A549 (cell line): Measurements from ENCODE around the gene TXK.

Experiments
- EP300 ChIP-seq, 2 experiments: fragments of >200 bp; sonication (Bioruptor Twin); formaldehyde crosslinking; IDR thresholded peaks; 2 replicates in 1 of 2; 3 replicates in 1 of 2; pipeline ENCODE4 v1.6.1; 2016 to 2017
- POLR2A ChIP-seq: IDR thresholded peaks from 2 replicates; pipeline ENCODE4 v1.6.1; 2012; ENCODE audit warnings: mild to moderate bottlenecking, low read length
- RFX5 ChIP-seq: fragments of 450-650 bp; IDR thresholded peaks from 2 replicates; pipeline ENCODE4 v1.7.1; 2014; ENCODE audit warnings: antibody characterized with exemption, mild to moderate bottlenecking, moderate library complexity
- SMC3 ChIP-seq: fragments of >200 bp; sonication (Bioruptor Twin); formaldehyde crosslinking; IDR thresholded peaks from 3 replicates; pipeline ENCODE4 v1.6.1; 2018; ENCODE audit warnings: inconsistent platforms
- TF ChIP-seq, protein P1 (sequence below): fragments of 450-650 bp; IDR thresholded peaks from 2 replicates; pipeline ENCODE4 v1.6.1; 2014; ENCODE audit warnings: antibody characterized with exemption
- TF ChIP-seq, protein P2 (sequence below): fragments of >200 bp; sonication (Bioruptor Twin); formaldehyde crosslinking; IDR thresholded peaks from 3 replicates; pipeline ENCODE4 v1.5.1; 2016
- TF ChIP-seq, protein P3 (sequence below): fragments of >200 bp; sonication (Bioruptor Twin); formaldehyde crosslinking; IDR thresholded peaks from 2 replicates; pipeline ENCODE4 v1.6.1; 2016
- TF ChIP-seq, protein P4 (sequence below): fragments of 200-600 bp; sonication (generic); IDR thresholded peaks from 2 replicates; pipeline ENCODE4 v1.6.1; 2016; ENCODE audit warnings: antibody characterized with exemption, mild to moderate bottlenecking, moderate library complexity

DNA sequence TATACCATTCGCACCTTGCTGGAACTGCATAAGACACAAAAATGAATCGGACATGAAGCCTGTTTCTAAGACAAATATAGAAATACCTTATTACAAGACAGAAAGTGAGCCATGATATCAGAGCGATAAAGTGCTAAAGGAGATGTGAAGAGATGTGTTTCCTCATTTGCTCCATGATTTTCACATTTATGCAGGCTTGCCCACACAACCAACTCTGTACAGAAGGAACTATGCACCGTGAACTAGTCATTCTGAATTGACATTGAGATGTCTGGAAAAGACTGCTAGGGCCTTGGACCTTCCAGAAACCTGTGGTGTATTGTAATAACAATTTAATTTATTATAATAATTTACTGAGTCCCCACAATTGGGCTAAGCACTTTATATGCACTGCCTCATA lies 38.6 kb upstream of the TXK start:
- TF ChIP-seq, protein P1, sequence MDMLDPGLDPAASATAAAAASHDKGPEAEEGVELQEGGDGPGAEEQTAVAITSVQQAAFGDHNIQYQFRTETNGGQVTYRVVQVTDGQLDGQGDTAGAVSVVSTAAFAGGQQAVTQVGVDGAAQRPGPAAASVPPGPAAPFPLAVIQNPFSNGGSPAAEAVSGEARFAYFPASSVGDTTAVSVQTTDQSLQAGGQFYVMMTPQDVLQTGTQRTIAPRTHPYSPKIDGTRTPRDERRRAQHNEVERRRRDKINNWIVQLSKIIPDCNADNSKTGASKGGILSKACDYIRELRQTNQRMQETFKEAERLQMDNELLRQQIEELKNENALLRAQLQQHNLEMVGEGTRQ, result no peak
- TF ChIP-seq POLR2A (no peak), EP300 (IDR thresholded peaks at IDR 0.05) (no peak), SMC3 (no peak), RFX5 (no peak)
- TF ChIP-seq, protein P2, sequence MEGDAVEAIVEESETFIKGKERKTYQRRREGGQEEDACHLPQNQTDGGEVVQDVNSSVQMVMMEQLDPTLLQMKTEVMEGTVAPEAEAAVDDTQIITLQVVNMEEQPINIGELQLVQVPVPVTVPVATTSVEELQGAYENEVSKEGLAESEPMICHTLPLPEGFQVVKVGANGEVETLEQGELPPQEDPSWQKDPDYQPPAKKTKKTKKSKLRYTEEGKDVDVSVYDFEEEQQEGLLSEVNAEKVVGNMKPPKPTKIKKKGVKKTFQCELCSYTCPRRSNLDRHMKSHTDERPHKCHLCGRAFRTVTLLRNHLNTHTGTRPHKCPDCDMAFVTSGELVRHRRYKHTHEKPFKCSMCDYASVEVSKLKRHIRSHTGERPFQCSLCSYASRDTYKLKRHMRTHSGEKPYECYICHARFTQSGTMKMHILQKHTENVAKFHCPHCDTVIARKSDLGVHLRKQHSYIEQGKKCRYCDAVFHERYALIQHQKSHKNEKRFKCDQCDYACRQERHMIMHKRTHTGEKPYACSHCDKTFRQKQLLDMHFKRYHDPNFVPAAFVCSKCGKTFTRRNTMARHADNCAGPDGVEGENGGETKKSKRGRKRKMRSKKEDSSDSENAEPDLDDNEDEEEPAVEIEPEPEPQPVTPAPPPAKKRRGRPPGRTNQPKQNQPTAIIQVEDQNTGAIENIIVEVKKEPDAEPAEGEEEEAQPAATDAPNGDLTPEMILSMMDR, result no peak
- TF ChIP-seq, protein P3, sequence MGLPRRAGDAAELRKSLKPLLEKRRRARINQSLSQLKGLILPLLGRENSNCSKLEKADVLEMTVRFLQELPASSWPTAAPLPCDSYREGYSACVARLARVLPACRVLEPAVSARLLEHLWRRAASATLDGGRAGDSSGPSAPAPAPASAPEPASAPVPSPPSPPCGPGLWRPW, result no peak
- TF ChIP-seq, protein P4, sequence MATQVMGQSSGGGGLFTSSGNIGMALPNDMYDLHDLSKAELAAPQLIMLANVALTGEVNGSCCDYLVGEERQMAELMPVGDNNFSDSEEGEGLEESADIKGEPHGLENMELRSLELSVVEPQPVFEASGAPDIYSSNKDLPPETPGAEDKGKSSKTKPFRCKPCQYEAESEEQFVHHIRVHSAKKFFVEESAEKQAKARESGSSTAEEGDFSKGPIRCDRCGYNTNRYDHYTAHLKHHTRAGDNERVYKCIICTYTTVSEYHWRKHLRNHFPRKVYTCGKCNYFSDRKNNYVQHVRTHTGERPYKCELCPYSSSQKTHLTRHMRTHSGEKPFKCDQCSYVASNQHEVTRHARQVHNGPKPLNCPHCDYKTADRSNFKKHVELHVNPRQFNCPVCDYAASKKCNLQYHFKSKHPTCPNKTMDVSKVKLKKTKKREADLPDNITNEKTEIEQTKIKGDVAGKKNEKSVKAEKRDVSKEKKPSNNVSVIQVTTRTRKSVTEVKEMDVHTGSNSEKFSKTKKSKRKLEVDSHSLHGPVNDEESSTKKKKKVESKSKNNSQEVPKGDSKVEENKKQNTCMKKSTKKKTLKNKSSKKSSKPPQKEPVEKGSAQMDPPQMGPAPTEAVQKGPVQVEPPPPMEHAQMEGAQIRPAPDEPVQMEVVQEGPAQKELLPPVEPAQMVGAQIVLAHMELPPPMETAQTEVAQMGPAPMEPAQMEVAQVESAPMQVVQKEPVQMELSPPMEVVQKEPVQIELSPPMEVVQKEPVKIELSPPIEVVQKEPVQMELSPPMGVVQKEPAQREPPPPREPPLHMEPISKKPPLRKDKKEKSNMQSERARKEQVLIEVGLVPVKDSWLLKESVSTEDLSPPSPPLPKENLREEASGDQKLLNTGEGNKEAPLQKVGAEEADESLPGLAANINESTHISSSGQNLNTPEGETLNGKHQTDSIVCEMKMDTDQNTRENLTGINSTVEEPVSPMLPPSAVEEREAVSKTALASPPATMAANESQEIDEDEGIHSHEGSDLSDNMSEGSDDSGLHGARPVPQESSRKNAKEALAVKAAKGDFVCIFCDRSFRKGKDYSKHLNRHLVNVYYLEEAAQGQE, result no peak
